ENCODE measurements around the gene SLC1A4.
A peak's percentile ranks its signal among the peaks of the same experiment; 100 is the strongest.
"Not testable (repeated sequence)": the region's sequence is repeated elsewhere in the genome, so short reads cannot be mapped to it uniquely, and the experiment has no call there.

SLC1A4 gene

DNA sequence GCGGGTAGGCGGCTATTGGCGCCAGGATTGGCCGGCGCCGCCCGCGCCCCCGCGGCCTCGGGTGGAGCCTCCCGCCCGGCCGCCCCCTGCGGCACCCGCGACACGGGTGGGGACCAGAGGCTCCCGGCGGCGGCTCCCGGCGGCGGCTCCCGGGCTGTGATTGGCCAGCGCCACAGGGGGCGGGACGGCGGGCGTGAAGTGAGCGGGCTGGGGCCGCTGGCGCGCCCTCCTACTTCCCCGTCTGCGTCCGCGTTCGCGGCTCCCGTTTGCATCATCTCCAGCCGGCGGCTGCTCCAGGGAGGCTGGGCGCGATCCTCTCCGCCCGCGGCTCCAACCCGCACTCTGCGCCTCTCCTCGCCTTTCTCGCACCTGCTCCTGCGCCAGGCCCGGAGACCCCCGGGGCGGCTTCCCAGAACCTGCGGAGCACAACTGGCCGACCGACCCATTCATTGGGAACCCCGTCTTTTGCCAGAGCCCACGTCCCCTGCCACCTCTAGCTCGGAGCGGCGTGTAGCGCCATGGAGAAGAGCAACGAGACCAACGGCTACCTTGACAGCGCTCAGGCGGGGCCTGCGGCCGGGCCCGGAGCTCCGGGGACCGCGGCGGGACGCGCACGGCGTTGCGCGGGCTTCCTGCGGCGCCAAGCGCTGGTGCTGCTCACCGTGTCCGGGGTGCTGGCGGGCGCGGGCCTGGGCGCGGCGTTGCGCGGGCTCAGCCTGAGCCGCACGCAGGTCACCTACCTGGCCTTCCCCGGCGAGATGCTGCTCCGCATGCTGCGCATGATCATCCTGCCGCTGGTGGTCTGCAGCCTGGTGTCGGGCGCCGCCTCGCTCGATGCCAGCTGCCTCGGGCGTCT, at the start of gene SLC1A4:
Gene SLC1A4 (plus strand): TSS at position 274 of the 856 bp plus-strand sequence. CDS start 245 bp downstream, at position 519.
- DNase-seq = peak; percentile 93

- DNase-seq = no peak
Observed at GRCh38 chr2:64941143-64941542, 48.1 kb upstream of the SLC1A4 start.

- DNase-seq = no peak
Observed at GRCh38 chr2:64941801-64942200, 47.4 kb upstream of the SLC1A4 start.

- DNase-seq = no peak
Observed at GRCh38 chr2:64942693-64943092, 46.5 kb upstream of the SLC1A4 start.

DNA sequence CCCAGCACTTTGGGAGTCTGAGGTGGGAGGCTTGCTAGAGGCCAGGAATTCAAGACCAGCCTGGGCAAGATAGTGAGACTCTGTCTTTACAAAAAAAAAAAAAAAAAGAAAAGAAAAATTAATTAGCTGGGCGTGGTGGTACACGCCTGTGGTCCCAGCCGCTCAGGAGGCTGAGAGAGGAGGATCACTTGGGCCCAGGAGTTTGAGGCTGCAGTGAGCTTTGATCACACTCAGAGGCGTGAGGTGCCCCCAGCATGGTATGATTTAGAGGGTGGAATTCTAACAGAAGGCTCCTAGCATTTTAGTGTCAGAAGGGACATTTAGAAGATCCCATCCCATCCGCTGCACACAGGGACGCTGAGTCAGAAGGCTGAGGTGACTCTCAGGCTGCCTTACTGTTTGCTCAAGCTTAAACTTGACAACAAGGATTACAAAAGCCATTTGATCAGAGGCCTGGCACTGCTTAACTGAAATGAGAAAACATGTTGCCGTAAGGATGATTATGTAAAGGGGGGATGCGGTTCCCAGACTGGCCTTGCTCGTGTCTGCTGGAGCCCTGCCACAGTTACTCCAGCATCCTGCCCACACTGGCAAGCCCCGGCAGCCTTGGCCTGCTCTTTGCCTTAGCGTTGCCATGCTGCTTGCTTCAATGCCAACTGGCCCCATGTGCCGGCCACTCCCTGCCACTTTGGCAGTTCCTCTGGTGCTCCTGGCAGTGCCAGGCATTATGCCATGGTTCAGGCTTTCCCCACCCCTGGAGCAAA, 45.6 kb upstream of the SLC1A4 start:
- DNase-seq = no peak

GRCh38 chr2:64944484-64944883, 44.7 kb upstream of the SLC1A4 start:
- DNase-seq = no peak

- peak; percentile 25 for DNase-seq
Observed at GRCh38 chr2:64945973-64946768, 43.0 kb upstream of the SLC1A4 start.

- DNase-seq = no peak
Observed at GRCh38 chr2:64946769-64947247, 42.4 kb upstream of the SLC1A4 start.

GRCh38 chr2:64947885-64948284, 41.3 kb upstream of the SLC1A4 start:
- DNase-seq = no peak

DNA sequence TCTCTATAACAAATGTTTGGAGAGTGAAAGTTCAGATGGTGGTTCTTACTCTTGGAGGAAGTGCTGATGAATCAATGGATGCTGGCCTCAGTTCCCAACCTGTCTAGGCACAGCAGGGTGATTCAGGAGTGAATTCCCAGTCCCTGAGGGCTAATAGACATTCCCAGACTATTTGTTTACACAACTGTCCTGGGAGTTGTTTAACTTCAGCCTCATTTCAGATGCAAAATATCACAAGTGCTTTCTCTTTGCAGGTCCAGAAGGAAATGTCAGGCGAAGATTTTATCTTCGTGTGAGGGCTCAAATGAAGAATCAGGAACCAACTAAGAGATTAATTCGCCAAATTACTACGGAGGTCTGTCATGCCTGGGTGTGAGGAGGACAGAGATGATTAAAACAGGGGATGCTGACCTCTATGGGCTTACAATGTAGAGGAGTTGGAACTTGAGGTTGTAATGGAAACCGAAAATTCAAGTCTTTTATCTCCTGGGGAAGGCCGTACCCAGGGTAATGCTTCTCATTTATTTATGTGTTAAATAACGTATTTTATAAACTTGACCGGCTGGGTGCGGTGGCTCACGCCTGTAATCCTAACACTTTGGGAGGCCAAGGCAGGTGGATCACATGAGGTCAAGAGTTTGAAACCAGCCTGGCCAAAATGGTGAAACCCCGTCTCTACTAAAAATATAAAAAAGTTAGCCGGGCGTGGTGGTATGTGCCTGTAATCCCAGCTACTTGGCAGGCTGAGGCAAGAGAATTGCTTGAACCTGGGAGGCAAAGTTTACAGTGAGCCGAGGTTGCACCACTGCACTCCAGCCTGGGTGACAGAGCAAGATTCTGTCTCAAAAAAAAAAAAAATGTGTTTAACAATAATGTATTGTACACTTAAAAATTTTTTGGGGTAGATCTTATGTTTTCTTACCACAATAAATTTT, 38.7 kb upstream of the SLC1A4 start:
- DNase-seq = no peak

DNA sequence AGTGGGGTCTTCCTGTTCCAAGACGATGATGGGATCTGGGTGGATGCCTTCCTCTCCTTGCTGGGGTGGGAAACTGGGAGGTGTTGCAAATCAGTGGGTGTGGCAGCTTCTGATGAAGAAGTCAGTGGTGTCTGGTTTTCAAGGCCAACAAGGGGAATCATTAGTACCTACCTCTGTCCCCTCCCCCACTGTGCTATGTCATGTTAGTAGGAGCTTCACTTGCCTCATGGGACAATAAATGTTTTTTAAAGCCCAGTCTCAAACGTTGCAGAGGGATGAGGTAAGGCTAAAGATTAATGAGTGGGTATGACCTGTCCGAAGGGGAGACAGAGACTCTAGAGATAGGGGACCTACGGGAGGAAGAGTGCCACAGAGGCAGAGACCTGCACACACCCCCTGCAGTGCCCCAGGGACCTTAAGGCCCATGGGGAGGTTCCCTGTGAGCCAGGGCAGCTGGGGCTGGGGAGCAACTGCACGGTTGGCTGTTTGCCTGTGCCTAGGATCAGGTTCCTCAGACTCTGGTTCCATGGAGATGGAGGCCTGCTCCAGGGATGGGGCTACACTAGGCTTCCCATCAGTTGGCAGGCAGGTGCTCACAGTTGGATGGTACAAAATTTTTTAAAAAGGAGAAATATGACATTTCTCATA, 37.8 kb upstream of the SLC1A4 start:
- DNase-seq = no peak

DNA sequence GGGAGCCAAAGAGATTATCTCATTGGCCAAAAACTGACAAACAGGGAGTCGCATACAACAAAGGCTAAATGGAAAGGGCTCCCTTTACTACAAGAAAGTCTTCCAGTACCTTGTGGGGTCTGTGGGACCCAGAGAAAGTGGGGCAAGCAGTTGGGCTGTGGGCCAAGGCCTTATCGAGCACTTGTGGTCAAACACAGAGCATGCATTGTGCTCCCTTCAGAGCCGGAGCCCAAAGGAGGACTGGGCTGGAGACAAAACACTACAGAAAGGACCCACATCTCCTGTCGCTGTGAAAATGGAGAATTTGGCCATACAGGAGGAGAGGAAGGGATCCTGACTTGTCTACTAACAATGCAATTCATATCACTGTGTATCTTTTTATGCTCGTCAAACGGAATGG, 37.1 kb upstream of the SLC1A4 start:
- DNase-seq = no peak

- DNase-seq = no peak
Observed at GRCh38 chr2:64952511-64953482, 36.4 kb upstream of the SLC1A4 start.

GRCh38 chr2:64955467-64955866, 33.7 kb upstream of the SLC1A4 start:
- no peak for DNase-seq

- DNase-seq = no peak
Observed at GRCh38 chr2:64957109-64957903, 31.9 kb upstream of the SLC1A4 start.

DNA sequence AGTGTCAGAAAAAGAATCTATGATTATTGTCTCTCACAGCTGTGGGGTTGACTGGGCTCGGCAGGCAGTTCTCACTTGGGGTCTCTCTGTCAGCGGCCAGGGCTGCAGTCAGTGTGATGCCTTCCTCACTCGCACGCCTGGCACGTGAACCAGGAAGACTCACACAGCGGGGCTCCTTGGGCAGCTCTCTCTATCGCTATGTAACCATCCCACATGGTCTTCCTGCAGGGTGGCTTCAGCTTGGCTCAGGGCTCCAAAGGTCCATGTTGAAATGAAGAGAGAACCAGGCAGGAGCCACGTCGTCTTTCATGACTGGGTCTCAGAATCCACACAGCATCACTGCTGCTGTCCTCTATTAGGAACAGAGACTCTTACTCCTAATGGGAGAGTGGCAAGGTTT, 30.6 kb upstream of the SLC1A4 start:
- DNase-seq = no peak

GRCh38 chr2:64960819-64961218, 28.4 kb upstream of the SLC1A4 start:
- DNase-seq = no peak

GRCh38 chr2:64963138-64963537, 26.1 kb upstream of the SLC1A4 start:
- not testable (repeated sequence) for DNase-seq

- DNase-seq = no peak
Observed at GRCh38 chr2:64963719-64964118, 25.5 kb upstream of the SLC1A4 start.
